CD8-positive, alpha-beta memory T cell (primary cell): ENCODE measurements around the gene YTHDC2. TPM values are rescaled to one million over a fixed set of nuclear protein-coding genes. Genes with fewer than 3 reads are reported as not detected.

Experiments used
- CTCF ChIA-PET: fragments of 350-600 bp; sonication (Branson Sonifier 250); formaldehyde crosslinking; loops from one replicate; lab custom pipeline; 2021; ENCODE audit warnings: antibody characterized with exemption; lab: Charles Lee
- POLR2A ChIA-PET: fragments of 350-600 bp; sonication (Branson Sonifier 250); formaldehyde crosslinking; loops from one replicate; lab custom pipeline; 2021; ENCODE audit warnings: antibody characterized with exemption; lab: Charles Lee
- DNase-seq, 5 donors: peaks; one replicate each; pipeline versions ENCODE4 v3.0.0 to v3.0.0-alpha.2; 2020 to 2022; ENCODE audit warnings: mixed read lengths in 1 of 5
- H3K27ac ChIP-seq: one replicate; pipeline ENCODE4 v1.7.0; 2013; ENCODE audit warnings: low read depth, mild to moderate bottlenecking, low read length, moderate library complexity
- H3K27me3 ChIP-seq: 2 replicates; pipeline ENCODE4 v1.7.0; 2013; ENCODE audit warnings: low read length, mild to moderate bottlenecking; ENCODE audit not compliant: insufficient read depth, poor library complexity, severe bottlenecking
- H3K36me3 ChIP-seq: 2 replicates; pipeline ENCODE4 v1.7.0; 2013; ENCODE audit warnings: mild to moderate bottlenecking, low read length, moderate library complexity; ENCODE audit not compliant: insufficient read depth
- H3K4me1 ChIP-seq: 2 replicates; pipeline ENCODE4 v1.7.0; 2013; ENCODE audit warnings: mild to moderate bottlenecking, low read length, moderate library complexity; ENCODE audit not compliant: insufficient read depth
- H3K4me3 ChIP-seq: 2 replicates; pipeline ENCODE4 v1.7.0; 2013; ENCODE audit warnings: mild to moderate bottlenecking, low read length
- H3K9me3 ChIP-seq: 2 replicates; pipeline ENCODE4 v1.7.0; 2013; ENCODE audit warnings: mild to moderate bottlenecking, low read length
- H3K27ac Mint-ChIP-seq, 8 donors: one replicate each; pipeline ENCODE4 v1.8.0; 2020 to 2021; ENCODE audit warnings: mixed read lengths in 8 of 8, mild to moderate bottlenecking in 6 of 8, inconsistent platforms in 3 of 8, moderate library complexity in 3 of 8
- H3K27me3 Mint-ChIP-seq, 2 donors: one replicate each; pipeline ENCODE4 v1.8.0; 2020 to 2021; ENCODE audit warnings: mixed read lengths in 2 of 2, mild to moderate bottlenecking in 1 of 2, moderate library complexity in 1 of 2
- H3K36me3 Mint-ChIP-seq, 3 donors: one replicate each; pipeline ENCODE4 v1.8.0; 2020 to 2021; ENCODE audit warnings: mixed read lengths in 3 of 3, inconsistent platforms in 1 of 3, mild to moderate bottlenecking in 1 of 3
- H3K4me1 Mint-ChIP-seq, 3 donors: one replicate each; pipeline ENCODE4 v1.8.0; 2020 to 2021; ENCODE audit warnings: mixed read lengths in 3 of 3, inconsistent platforms in 1 of 3, mild to moderate bottlenecking in 1 of 3
- H3K4me3 Mint-ChIP-seq, 7 donors: one replicate each; pipeline ENCODE4 v1.8.0; 2020 to 2021; ENCODE audit warnings: mixed read lengths in 7 of 7, mild to moderate bottlenecking in 6 of 7, moderate library complexity in 4 of 7, inconsistent platforms in 2 of 7
- H3K9me3 Mint-ChIP-seq, 5 donors: one replicate each; pipeline ENCODE4 v1.8.0; 2020 to 2022; ENCODE audit warnings: mixed read lengths in 5 of 5, mild to moderate bottlenecking in 3 of 5, moderate library complexity in 2 of 5, inconsistent platforms in 1 of 5
- polyA plus RNA-seq: library from polyadenylated mRNA; unstranded; fragments of 300-500 nt; fragmentation: Illumina TruSeq; gene quantifications from one replicate; pipeline ENCODE4 v1.2.3, GENCODE V29; 2021
- total RNA-seq, 2 experiments: library from RNA; stranded (reverse); gene quantifications; one replicate each; pipeline ENCODE4 v1.2.3, GENCODE V29; 2021

YTHDC2 gene
- total and polyA plus RNA-seq, 3 experiments from 2014 or later = 12.6 to 28.3 (median 24.4) TPM

- peaks cover 10% of the 10 kb centered on the region for H3K9me3 ChIP-seq
- ChIA-PET POLR2A (interaction anchor here (0.6 kb wide), 1 partner anchor 11 kb away, joined by 3 read pairs; no protein-coding TSS in a partner anchor), CTCF (interaction anchor here (0.8 kb wide), 1 partner anchor 13 kb away, joined by 3 read pairs; no protein-coding TSS in a partner anchor)
- peak overlapping the region; percentile 41 for H3K4me3 ChIP-seq
- Mint-ChIP-seq H3K27ac (no peak overlapping the region), H3K27me3 (peaks cover 71 to 83% of the 10 kb centered on the region in 2 donors), H3K9me3 (peaks cover 15 to 27% (median 22%) of the 10 kb centered on the region in 5 donors), H3K4me3 (peak overlapping the region; percentile 72 to 83 (median 77)), H3K4me1 (peaks cover 19 to 25% (median 24%) of the 10 kb centered on the region in 3 donors), H3K36me3 (peaks cover 0 to 23% (median 8%) of the 10 kb centered on the region in 3 donors)
- no peak for DNase-seq
- H3K27me3 ChIP-seq = peaks cover 36% of the 10 kb centered on the region
- peaks cover 17% of the 10 kb centered on the region for H3K4me1 ChIP-seq
- no peaks in the 10 kb centered on the region for H3K36me3 ChIP-seq
- no peak overlapping the region for H3K27ac ChIP-seq
Observed at GRCh38 chr5:113488645-113489184, 24.8 kb upstream of the YTHDC2 start.

DNA sequence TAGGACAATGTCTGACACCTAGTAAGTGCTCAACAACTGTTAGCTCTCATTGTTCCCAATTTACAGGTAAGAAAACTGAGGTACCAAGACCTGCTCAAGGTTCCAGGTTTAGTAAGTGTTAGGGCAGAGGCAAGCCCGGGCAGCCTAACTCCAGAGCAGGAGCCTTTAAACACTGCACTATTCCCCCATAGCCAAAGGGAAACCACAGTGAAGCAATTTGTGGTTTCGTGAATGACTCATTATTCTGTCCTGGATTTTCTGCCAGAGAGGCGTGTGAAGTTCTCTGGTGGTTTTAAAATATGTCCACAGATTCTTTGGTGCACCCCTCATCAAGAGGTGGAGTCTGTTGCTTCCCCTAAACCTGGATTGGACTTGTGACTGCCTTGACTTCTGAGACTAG, 24.2 kb upstream of the YTHDC2 start:
- Histone ChIP-seq H3K36me3 (no peaks in the 10 kb centered on the region), H3K4me3 (no peak overlapping the region), H3K27ac (no peak overlapping the region), H3K4me1 (peaks cover 17% of the 10 kb centered on the region), H3K27me3 (peaks cover 36% of the 10 kb centered on the region), H3K9me3 (peaks cover 10% of the 10 kb centered on the region)
- DNase-seq = peak in 1 of 5 donors; percentile 21
- POLR2A ChIA-PET = no interaction called here
- H3K27ac Mint-ChIP-seq = no peak overlapping the region
- H3K27me3 Mint-ChIP-seq = peaks cover 71 to 80% of the 10 kb centered on the region in 2 donors
- peaks cover 19 to 25% (median 24%) of the 10 kb centered on the region in 3 donors for H3K4me1 Mint-ChIP-seq
- peaks cover 0 to 23% (median 8%) of the 10 kb centered on the region in 3 donors for H3K36me3 Mint-ChIP-seq
- peak overlapping the region; percentile 43 to 83 (median 76) for H3K4me3 Mint-ChIP-seq
- CTCF ChIA-PET = no interaction called here
- peaks cover 15 to 27% (median 21%) of the 10 kb centered on the region in 5 donors for H3K9me3 Mint-ChIP-seq

- ChIA-PET CTCF (no interaction called here), POLR2A (no interaction called here)
- H3K27me3 Mint-ChIP-seq = peaks cover 63 to 77% of the 10 kb centered on the region in 2 donors
- no peak overlapping the region for H3K27ac Mint-ChIP-seq
- H3K4me1 ChIP-seq = peaks cover 17% of the 10 kb centered on the region
- peak overlapping the region in 1 of 7 donors; percentile 81 for H3K4me3 Mint-ChIP-seq
- H3K36me3 Mint-ChIP-seq = peaks cover 0 to 23% (median 8%) of the 10 kb centered on the region in 3 donors
- H3K36me3 ChIP-seq = no peaks in the 10 kb centered on the region
- H3K9me3 Mint-ChIP-seq = peaks cover 15 to 27% (median 20%) of the 10 kb centered on the region in 5 donors
- H3K9me3 ChIP-seq = peaks cover 10% of the 10 kb centered on the region
- H3K27ac ChIP-seq = no peak overlapping the region
- no peak overlapping the region for H3K4me3 ChIP-seq
- no peak for DNase-seq
- H3K27me3 ChIP-seq = peaks cover 36% of the 10 kb centered on the region
- H3K4me1 Mint-ChIP-seq = peaks cover 19 to 25% (median 24%) of the 10 kb centered on the region in 3 donors
Observed at GRCh38 chr5:113490317-113490716, 23.2 kb upstream of the YTHDC2 start.

DNA sequence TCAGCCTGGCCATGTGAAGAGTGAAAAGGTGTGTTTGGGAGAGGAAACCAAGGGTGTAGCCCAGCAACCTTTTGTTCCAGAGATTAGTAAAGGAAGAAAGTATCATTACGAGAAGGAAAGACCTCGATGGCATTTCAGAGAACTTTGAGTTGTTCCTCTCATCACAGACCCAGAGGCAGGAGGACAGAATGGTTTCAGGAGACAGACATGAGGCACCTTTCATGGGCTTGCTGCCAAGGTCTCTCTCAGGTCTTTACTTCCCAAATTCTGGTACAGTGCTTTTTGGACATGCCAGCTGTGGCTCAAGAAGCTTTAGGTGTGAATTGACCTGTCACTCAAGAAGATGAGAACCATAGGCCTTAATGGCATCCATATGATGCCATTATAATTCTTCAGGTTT, 22.5 kb upstream of the YTHDC2 start:
- H3K36me3 ChIP-seq = no peaks in the 10 kb centered on the region
- Mint-ChIP-seq H3K4me3 (no peak overlapping the region), H3K9me3 (peaks cover 15 to 27% (median 20%) of the 10 kb centered on the region in 5 donors), H3K4me1 (peaks cover 19 to 25% (median 24%) of the 10 kb centered on the region in 3 donors), H3K27ac (no peak overlapping the region), H3K36me3 (peaks cover 0 to 23% (median 8%) of the 10 kb centered on the region in 3 donors), H3K27me3 (peaks cover 56 to 70% of the 10 kb centered on the region in 2 donors)
- DNase-seq = no peak
- ChIA-PET CTCF (no interaction called here), POLR2A (no interaction called here)
- H3K4me1 ChIP-seq = peaks cover 17% of the 10 kb centered on the region
- peaks cover 10% of the 10 kb centered on the region for H3K9me3 ChIP-seq
- H3K27ac ChIP-seq = no peak overlapping the region
- H3K27me3 ChIP-seq = peaks cover 34% of the 10 kb centered on the region
- H3K4me3 ChIP-seq = no peak overlapping the region

DNA sequence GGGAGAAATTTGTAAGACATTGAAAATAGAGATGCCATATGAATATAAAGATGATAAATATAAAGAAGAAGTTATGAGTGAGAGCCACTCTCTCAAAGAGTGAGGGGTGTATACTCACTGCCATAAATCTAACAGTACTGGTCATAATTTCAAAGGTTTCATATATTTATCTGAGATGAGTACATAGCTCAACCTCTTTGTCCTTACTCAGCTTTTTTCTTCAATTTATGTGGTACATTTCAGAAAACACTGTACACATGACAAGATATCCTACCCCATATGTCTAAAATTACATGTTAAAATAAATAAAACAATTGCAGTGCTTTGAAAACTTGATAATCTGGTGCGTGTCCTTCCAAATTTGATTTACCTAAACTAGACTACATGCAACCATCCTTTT, 20.0 kb upstream of the YTHDC2 start:
- peaks cover 10% of the 10 kb centered on the region for H3K9me3 ChIP-seq
- Mint-ChIP-seq H3K27ac (no peak overlapping the region), H3K4me1 (peaks cover 11 to 14% (median 12%) of the 10 kb centered on the region in 3 donors), H3K9me3 (peaks cover 15 to 27% (median 20%) of the 10 kb centered on the region in 5 donors), H3K27me3 (peaks cover 36 to 57% of the 10 kb centered on the region in 2 donors), H3K4me3 (no peak overlapping the region), H3K36me3 (peaks cover 0 to 23% (median 8%) of the 10 kb centered on the region in 3 donors)
- ChIA-PET CTCF (no interaction called here), POLR2A (no interaction called here)
- no peak overlapping the region for H3K27ac ChIP-seq
- no peak overlapping the region for H3K4me3 ChIP-seq
- no peak for DNase-seq
- H3K4me1 ChIP-seq = peaks cover 6% of the 10 kb centered on the region
- H3K36me3 ChIP-seq = no peaks in the 10 kb centered on the region
- H3K27me3 ChIP-seq = peaks cover 18% of the 10 kb centered on the region

DNA sequence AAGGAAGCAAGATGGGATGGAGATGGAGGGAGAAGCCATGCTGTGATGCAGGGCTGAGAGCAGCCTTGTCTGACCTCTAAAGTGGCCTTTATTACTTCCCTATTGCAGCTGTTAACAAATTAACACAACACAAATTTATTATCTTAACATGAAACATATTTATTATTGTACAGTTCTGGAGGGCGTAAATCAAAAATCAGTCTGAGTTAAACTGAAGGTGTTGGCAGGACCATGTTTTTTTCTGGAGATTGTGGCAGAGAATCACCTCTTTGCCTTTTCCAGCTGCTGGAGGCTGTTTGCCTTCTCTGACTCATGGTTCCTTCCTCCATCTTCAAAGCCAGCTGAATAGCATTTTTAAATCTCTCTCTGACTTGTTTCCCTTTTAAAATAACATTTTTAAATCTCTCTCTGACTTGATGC, 18.1 kb upstream of the YTHDC2 start:
- no peak for DNase-seq
- peaks cover 5% of the 10 kb centered on the region for H3K9me3 ChIP-seq
- Mint-ChIP-seq H3K4me3 (no peak overlapping the region), H3K36me3 (peaks cover 0 to 15% (median 5%) of the 10 kb centered on the region in 3 donors), H3K9me3 (peaks cover 6 to 15% (median 11%) of the 10 kb centered on the region in 5 donors), H3K27ac (no peak overlapping the region), H3K27me3 (peaks cover 21 to 52% of the 10 kb centered on the region in 2 donors), H3K4me1 (no peaks in the 10 kb centered on the region)
- no peak overlapping the region for H3K4me3 ChIP-seq
- no peaks in the 10 kb centered on the region for H3K4me1 ChIP-seq
- H3K27ac ChIP-seq = no peak overlapping the region
- ChIA-PET POLR2A (no interaction called here), CTCF (interaction anchor here (1.7 kb wide), 1 partner anchor 15 kb away, joined by 3 read pairs; no protein-coding TSS in a partner anchor)
- no peaks in the 10 kb centered on the region for H3K27me3 ChIP-seq
- no peaks in the 10 kb centered on the region for H3K36me3 ChIP-seq

GRCh38 chr5:113502073-113502472, 11.4 kb upstream of the YTHDC2 start:
- peaks cover 17 to 78% of the 10 kb centered on the region in 2 donors for H3K27me3 Mint-ChIP-seq
- H3K4me3 Mint-ChIP-seq = no peak overlapping the region
- H3K4me3 ChIP-seq = no peak overlapping the region
- ChIA-PET POLR2A (no interaction called here), CTCF (no interaction called here)
- no peaks in the 10 kb centered on the region for H3K4me1 ChIP-seq
- no peak overlapping the region for H3K27ac ChIP-seq
- no peak overlapping the region for H3K27ac Mint-ChIP-seq
- DNase-seq = no peak
- no peaks in the 10 kb centered on the region for H3K36me3 Mint-ChIP-seq
- no peaks in the 10 kb centered on the region for H3K36me3 ChIP-seq
- H3K4me1 Mint-ChIP-seq = no peaks in the 10 kb centered on the region
- peaks cover 0 to 8% (median 0%) of the 10 kb centered on the region in 5 donors for H3K9me3 Mint-ChIP-seq
- peaks cover 15% of the 10 kb centered on the region for H3K27me3 ChIP-seq
- H3K9me3 ChIP-seq = no peaks in the 10 kb centered on the region

DNA sequence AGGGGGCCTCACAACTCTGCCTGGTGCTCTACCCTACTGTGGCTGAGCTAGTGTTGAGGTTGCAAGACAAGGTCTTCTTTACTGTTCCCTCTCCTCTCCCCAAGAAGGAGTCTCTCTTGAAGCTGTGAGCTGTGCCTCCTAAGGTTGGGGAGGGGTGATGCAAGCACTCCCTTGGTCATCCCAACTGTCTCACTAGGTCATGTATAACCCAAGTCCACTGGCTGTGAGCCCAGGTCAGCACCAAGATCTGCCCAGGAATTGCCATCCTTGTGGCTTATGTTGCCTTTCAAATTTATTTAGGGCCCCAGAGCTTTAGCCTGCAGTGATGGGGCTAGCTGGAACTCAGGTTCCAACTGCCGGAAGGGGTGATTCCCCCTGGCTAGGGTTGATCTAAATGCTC, 10.3 kb upstream of the YTHDC2 start:
- Mint-ChIP-seq H3K9me3 (peaks cover 0 to 8% (median 0%) of the 10 kb centered on the region in 5 donors), H3K27me3 (peaks cover 17 to 81% of the 10 kb centered on the region in 2 donors), H3K4me3 (no peak overlapping the region), H3K4me1 (no peaks in the 10 kb centered on the region), H3K27ac (no peak overlapping the region), H3K36me3 (no peaks in the 10 kb centered on the region)
- no peak for DNase-seq
- no peaks in the 10 kb centered on the region for H3K36me3 ChIP-seq
- peaks cover 15% of the 10 kb centered on the region for H3K27me3 ChIP-seq
- ChIA-PET CTCF (no interaction called here), POLR2A (no interaction called here)
- H3K9me3 ChIP-seq = no peaks in the 10 kb centered on the region
- H3K27ac ChIP-seq = no peak overlapping the region
- H3K4me1 ChIP-seq = no peaks in the 10 kb centered on the region
- no peak overlapping the region for H3K4me3 ChIP-seq
